Endodermal cell (in vitro differentiated cells): Measurements from ENCODE around the gene ZNF407. TPM values are rescaled to one million over a fixed set of nuclear protein-coding genes. Genes with fewer than 3 reads are reported as not detected.

Source experiments
- DNase-seq: peaks from one replicate; pipeline ENCODE4 v3.0.0-alpha.2; 2017
- H3K27ac ChIP-seq: 2 replicates; pipeline ENCODE4 v1.5.1; 2013; ENCODE audit warnings: mild to moderate bottlenecking, low read depth, low read length, moderate library complexity
- H3K27me3 ChIP-seq: 2 replicates; pipeline ENCODE4 v1.6.1; 2013; ENCODE audit warnings: mild to moderate bottlenecking, low read length, moderate library complexity; ENCODE audit not compliant: insufficient read depth, control insufficient read depth, poor library complexity, severe bottlenecking
- H3K36me3 ChIP-seq: 2 replicates; pipeline ENCODE4 v1.7.0; 2013; ENCODE audit warnings: mild to moderate bottlenecking, low read length, moderate library complexity; ENCODE audit not compliant: control insufficient read depth, insufficient read depth
- H3K4me1 ChIP-seq: one replicate; pipeline ENCODE4 v1.7.0; 2013; ENCODE audit warnings: low read length; ENCODE audit not compliant: control insufficient read depth, insufficient read depth
- H3K4me3 ChIP-seq: 2 replicates; pipeline ENCODE4 v1.5.1; 2013; ENCODE audit warnings: mild to moderate bottlenecking, low read length, moderate library complexity
- H3K9ac ChIP-seq: 2 replicates; pipeline ENCODE4 v1.6.1; 2013; ENCODE audit warnings: mild to moderate bottlenecking, low read length, moderate library complexity; ENCODE audit not compliant: poor library complexity, severe bottlenecking; ENCODE audit errors: extremely low read depth
- H3K9me3 ChIP-seq: 2 replicates; pipeline ENCODE4 v1.6.1; 2013; ENCODE audit warnings: mild to moderate bottlenecking, low read length, moderate library complexity; ENCODE audit not compliant: control insufficient read depth
- H3K27ac Mint-ChIP-seq: 2 replicates; pipeline ENCODE4 v1.8.0; 2020; ENCODE audit warnings: mixed read lengths
- H3K27me3 Mint-ChIP-seq: 2 replicates; pipeline ENCODE4 v1.8.0; 2021; ENCODE audit warnings: mild to moderate bottlenecking, mixed read lengths; ENCODE audit not compliant: insufficient read depth
- H3K36me3 Mint-ChIP-seq: 2 replicates; pipeline ENCODE4 v1.8.0; 2020; ENCODE audit warnings: low read depth, mixed read lengths
- H3K4me1 Mint-ChIP-seq: 2 replicates; pipeline ENCODE4 v1.8.0; 2020; ENCODE audit warnings: mixed read lengths
- H3K4me3 Mint-ChIP-seq: 2 replicates; pipeline ENCODE4 v1.8.0; 2020; ENCODE audit warnings: mild to moderate bottlenecking, moderate library complexity, mixed read lengths
- H3K9me3 Mint-ChIP-seq: 2 replicates; pipeline ENCODE4 v1.8.0; 2020; ENCODE audit warnings: mild to moderate bottlenecking, mixed read lengths
- WGBS, 2 experiments: methylation state at CpG; one replicate each; pipeline versions ENCODE4 v1.1.5 to v1.1.7; 2013; ENCODE audit warnings: missing lambda C conversion rate in 2 of 2, mixed read lengths in 1 of 2; ENCODE audit not compliant: insufficient coverage in 1 of 2, insufficient read length in 1 of 2; 5-methylcytosine and 5-hydroxymethylcytosine counted together
- total RNA-seq, 2 donors: library from RNA; stranded (reverse); fragmentation: NEBNext Ultra II Directional in 1 of 2; extraction: Animal tissue kit (Norgen Biotek cat#: 25700) in 1 of 2; gene quantifications; 2 replicates in 1 of 2; 3 replicates in 1 of 2; pipeline ENCODE4 v1.2.1, GENCODE V29; 2021
- TF ChIP-seq, protein P1 (sequence below): fragments of 200-600 bp; sonication (generic); conservative IDR thresholded peaks from 2 replicates; pipeline ENCODE4 v1.5.0; 2021; ENCODE audit warnings: antibody characterized with exemption, mild to moderate bottlenecking

ZNF407 gene
- total RNA-seq, 2 donors from 2014 or later, result 7.6 to 13.1 TPM

DNA sequence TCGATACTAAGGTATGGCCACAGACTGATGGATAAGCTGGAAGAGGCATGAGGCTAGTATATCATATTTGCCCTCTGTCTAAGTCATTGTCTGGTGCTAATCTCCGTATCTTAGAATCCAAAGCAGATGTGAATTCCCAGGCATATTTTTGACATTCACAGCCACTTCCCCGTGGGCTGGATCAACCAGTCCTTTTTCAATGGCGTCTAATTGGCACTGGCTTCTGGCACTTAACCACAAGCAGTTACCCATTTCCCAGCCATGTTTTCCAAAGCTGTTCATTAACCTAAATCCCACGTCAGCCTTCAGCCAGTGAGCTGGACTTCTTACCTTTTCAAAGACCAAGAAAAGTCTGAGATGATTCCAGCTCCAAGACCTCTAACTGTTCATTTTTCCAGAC is 20.7 kb upstream of the ZNF407 start:
- Histone ChIP-seq H3K4me3 (no peak overlapping the region), H3K9ac (no peak overlapping the region), H3K9me3 (no peaks in the 10 kb centered on the region), H3K4me1 (no peaks in the 10 kb centered on the region), H3K27ac (no peak overlapping the region), H3K36me3 (no peaks in the 10 kb centered on the region), H3K27me3 (no peaks in the 10 kb centered on the region)
- Mint-ChIP-seq H3K27me3 (peaks cover 23% of the 10 kb centered on the region), H3K4me3 (no peak overlapping the region), H3K9me3 (no peaks in the 10 kb centered on the region), H3K27ac (no peak overlapping the region), H3K36me3 (no peaks in the 10 kb centered on the region), H3K4me1 (peaks cover 6% of the 10 kb centered on the region)
- TF ChIP-seq, protein P1, sequence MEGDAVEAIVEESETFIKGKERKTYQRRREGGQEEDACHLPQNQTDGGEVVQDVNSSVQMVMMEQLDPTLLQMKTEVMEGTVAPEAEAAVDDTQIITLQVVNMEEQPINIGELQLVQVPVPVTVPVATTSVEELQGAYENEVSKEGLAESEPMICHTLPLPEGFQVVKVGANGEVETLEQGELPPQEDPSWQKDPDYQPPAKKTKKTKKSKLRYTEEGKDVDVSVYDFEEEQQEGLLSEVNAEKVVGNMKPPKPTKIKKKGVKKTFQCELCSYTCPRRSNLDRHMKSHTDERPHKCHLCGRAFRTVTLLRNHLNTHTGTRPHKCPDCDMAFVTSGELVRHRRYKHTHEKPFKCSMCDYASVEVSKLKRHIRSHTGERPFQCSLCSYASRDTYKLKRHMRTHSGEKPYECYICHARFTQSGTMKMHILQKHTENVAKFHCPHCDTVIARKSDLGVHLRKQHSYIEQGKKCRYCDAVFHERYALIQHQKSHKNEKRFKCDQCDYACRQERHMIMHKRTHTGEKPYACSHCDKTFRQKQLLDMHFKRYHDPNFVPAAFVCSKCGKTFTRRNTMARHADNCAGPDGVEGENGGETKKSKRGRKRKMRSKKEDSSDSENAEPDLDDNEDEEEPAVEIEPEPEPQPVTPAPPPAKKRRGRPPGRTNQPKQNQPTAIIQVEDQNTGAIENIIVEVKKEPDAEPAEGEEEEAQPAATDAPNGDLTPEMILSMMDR, result no peak
- DNase-seq, result no peak
- 71 to 85% methylated on average over 4 to 5 of the region's 5 CpGs for whole genome bisulfite sequencing, 2 experiments

- no peaks in the 10 kb centered on the region for H3K36me3 ChIP-seq
- H3K9me3 ChIP-seq, result no peaks in the 10 kb centered on the region
- TF ChIP-seq, protein P1, result peak; percentile 50
- H3K4me1 ChIP-seq, result no peaks in the 10 kb centered on the region
- no peak overlapping the region for H3K4me3 ChIP-seq
- DNase-seq, result peak; percentile 69
- H3K27ac ChIP-seq, result no peak overlapping the region
- H3K9ac ChIP-seq, result no peak overlapping the region
- 60 to 63% methylated on average over 4 to 8 of the region's 8 CpGs for WGBS, 2 experiments
- Mint-ChIP-seq H3K36me3 (no peaks in the 10 kb centered on the region), H3K4me3 (no peak overlapping the region), H3K4me1 (peaks cover 6% of the 10 kb centered on the region), H3K9me3 (no peaks in the 10 kb centered on the region), H3K27me3 (peaks cover 30% of the 10 kb centered on the region), H3K27ac (no peak overlapping the region)
- H3K27me3 ChIP-seq, result peaks cover 12% of the 10 kb centered on the region
Observed at GRCh38 chr18:74579496-74580065, 18.1 kb upstream of the ZNF407 start.

GRCh38 chr18:74582642-74583041 is 15.0 kb upstream of the ZNF407 start:
- Histone ChIP-seq H3K36me3 (no peaks in the 10 kb centered on the region), H3K9ac (no peak overlapping the region), H3K4me1 (no peaks in the 10 kb centered on the region), H3K9me3 (no peaks in the 10 kb centered on the region), H3K27ac (no peak overlapping the region), H3K4me3 (no peak overlapping the region), H3K27me3 (peaks cover 13% of the 10 kb centered on the region)
- DNase-seq, result no peak
- H3K27me3 Mint-ChIP-seq, result peaks cover 48% of the 10 kb centered on the region
- 89 to 100% methylated on average over 4 to 6 of the region's 6 CpGs for WGBS, 2 experiments
- no peak overlapping the region for H3K27ac Mint-ChIP-seq
- TF ChIP-seq, protein P1, result no peak
- H3K36me3 Mint-ChIP-seq, result no peaks in the 10 kb centered on the region
- H3K4me1 Mint-ChIP-seq, result no peaks in the 10 kb centered on the region
- H3K9me3 Mint-ChIP-seq, result no peaks in the 10 kb centered on the region
- H3K4me3 Mint-ChIP-seq, result no peak overlapping the region
